ENCODE data around the gene PTGIS.
A peak's percentile ranks its signal among the peaks of the same experiment; 100 is the strongest.

The PTGIS gene

GRCh38 chr20:49521356-49521755 lies 46.6 kb downstream of the PTGIS start:
- DNase-seq: no peak

- no peak for DNase-seq
These were observed 48.1 kb downstream of the PTGIS start for GRCh38 chr20:49519777-49520359.

GRCh38 chr20:49519212-49519712 lies 48.7 kb downstream of the PTGIS start:
- DNase-seq: no peak

GRCh38 chr20:49518576-49518975 lies 49.4 kb downstream of the PTGIS start:
- no peak for DNase-seq

GRCh38 chr20:49517805-49518100 lies 50.2 kb downstream of the PTGIS start:
- no peak for DNase-seq

- no peak for DNase-seq
These were observed 50.8 kb downstream of the PTGIS start for GRCh38 chr20:49516916-49517804.

- no peak for DNase-seq
These were observed 52.4 kb downstream of the PTGIS start for GRCh38 chr20:49515586-49515985.

GRCh38 chr20:49513517-49513916 lies 54.4 kb downstream of the PTGIS start:
- DNase-seq: no peak

GRCh38 chr20:49513009-49513408 lies 54.9 kb downstream of the PTGIS start:
- no peak for DNase-seq

- no peak for DNase-seq
These were observed 56.0 kb downstream of the PTGIS start for GRCh38 chr20:49511788-49512525.

GRCh38 chr20:49510562-49511122 lies 57.3 kb downstream of the PTGIS start:
- no peak for DNase-seq

- DNase-seq: peak; percentile 95
These were observed 59.3 kb downstream of the PTGIS start for GRCh38 chr20:49508435-49509199.

GRCh38 chr20:49507741-49508434 lies 60.0 kb downstream of the PTGIS start:
- DNase-seq: peak; percentile 95

GRCh38 chr20:49505518-49505917 lies 62.4 kb downstream of the PTGIS start:
- peak; percentile 98 for DNase-seq

- no peak for DNase-seq
These were observed 64.8 kb downstream of the PTGIS start for GRCh38 chr20:49503176-49503575.

GRCh38 chr20:49501917-49502316 lies 66.0 kb downstream of the PTGIS start:
- DNase-seq: peak; percentile 68

- DNase-seq: no peak
These were observed 70.6 kb downstream of the PTGIS start for GRCh38 chr20:49497398-49497669.

GRCh38 chr20:49496553-49497397 lies 71.2 kb downstream of the PTGIS start:
- peak; percentile 66 for DNase-seq

GRCh38 chr20:49496043-49496442 lies 71.9 kb downstream of the PTGIS start:
- DNase-seq: no peak

GRCh38 chr20:49490689-49491088 lies 77.2 kb downstream of the PTGIS start:
- no peak for DNase-seq

GRCh38 chr20:49489688-49490087 lies 78.2 kb downstream of the PTGIS start:
- DNase-seq: no peak

All from NCI-H2171 treated with DMSO at 0.1 percent for 48 hours (cell line).